GM12878 (cell line): ENCODE measurements around the gene LAT. TPM values are rescaled to one million over a fixed set of nuclear protein-coding genes. Genes with fewer than 3 reads are reported as not detected.

Source experiments
- BCL3 ChIP-seq: IDR thresholded peaks from 2 replicates; pipeline ENCODE4 v1.6.1; 2011; ENCODE audit warnings: borderline replicate concordance, low read depth, mild to moderate bottlenecking, moderate library complexity, low read length; ENCODE audit not compliant: insufficient read depth, poor library complexity, severe bottlenecking
- BRCA1 ChIP-seq: IDR thresholded peaks from 2 replicates; pipeline ENCODE4 v1.6.1; 2011; ENCODE audit warnings: low read depth, low read length, improper control_type of control experiment
- E2F8 ChIP-seq: fragments of 450-650 bp; IDR thresholded peaks from 2 replicates; pipeline ENCODE4 v1.6.1; 2018; ENCODE audit warnings: mild to moderate bottlenecking, low read depth, moderate library complexity; ENCODE audit not compliant: partially characterized antibody
- HDAC2 ChIP-seq: fragments of 200-600 bp; sonication (generic); IDR thresholded peaks from 2 replicates; pipeline ENCODE4 v1.6.1; 2017
- HDAC6 ChIP-seq: fragments of 200-600 bp; sonication (generic); IDR thresholded peaks from one replicate; pipeline ENCODE4 v1.8.0; 2017; ENCODE audit warnings: antibody characterized with exemption; ENCODE audit not compliant: unreplicated experiment
- MAX ChIP-seq: IDR thresholded peaks from 2 replicates; pipeline ENCODE4 v1.6.1; 2012; ENCODE audit warnings: low read depth, low read length, improper control_type of control experiment
- MTA3 ChIP-seq: IDR thresholded peaks from 2 replicates; pipeline ENCODE4 v1.6.1; 2012; ENCODE audit warnings: low read length, inconsistent platforms, borderline replicate concordance
- NFYA ChIP-seq: IDR thresholded peaks from 2 replicates; pipeline ENCODE4 v1.6.1; 2011; ENCODE audit warnings: low read depth, mild to moderate bottlenecking, low read length, improper control_type of control experiment, borderline replicate concordance
- NRF1 ChIP-seq: conservative IDR thresholded peaks from 2 replicates; pipeline ENCODE4 v1.6.1; 2011; ENCODE audit warnings: mild to moderate bottlenecking, low read depth, low read length, improper control_type of control experiment
- RAD51 ChIP-seq: fragments of 450-650 bp; IDR thresholded peaks from 2 replicates; pipeline ENCODE4 v1.6.1; 2016; ENCODE audit warnings: moderate library complexity, mild to moderate bottlenecking, inconsistent platforms
- REST ChIP-seq: IDR thresholded peaks from 2 replicates; pipeline ENCODE4 v1.6.1; 2012; ENCODE audit warnings: mild to moderate bottlenecking, low read depth, low read length
- SP1 ChIP-seq: IDR thresholded peaks from one replicate; pipeline ENCODE4 v1.6.1; 2011; ENCODE audit warnings: low read depth, low read length
- SREBF2 ChIP-seq: IDR thresholded peaks from 2 replicates; pipeline ENCODE4 v1.6.1; 2012; ENCODE audit warnings: mild to moderate bottlenecking, low read length
- TBL1XR1 ChIP-seq: IDR thresholded peaks from 2 replicates; pipeline ENCODE4 v1.6.1; 2012; ENCODE audit warnings: low read depth, low read length, improper control_type of control experiment
- TCF7 ChIP-seq: IDR thresholded peaks from 2 replicates; pipeline ENCODE4 v1.6.1; 2014; ENCODE audit warnings: antibody characterized with exemption, borderline replicate concordance
- WRNIP1 ChIP-seq: IDR thresholded peaks from 2 replicates; pipeline ENCODE4 v1.6.1; 2011; ENCODE audit warnings: low read depth, low read length, improper control_type of control experiment, borderline replicate concordance
- ZBTB40 ChIP-seq: fragments of 450-650 bp; IDR thresholded peaks from 2 replicates; pipeline ENCODE4 v1.6.1; 2016; ENCODE audit warnings: mild to moderate bottlenecking, moderate library complexity, borderline replicate concordance
- polyA plus RNA-seq, 11 experiments: library from polyadenylated mRNA; depleted of rRNA in 4 of 11; unstranded in 6 of 11; stranded (reverse) in 5 of 11; fragments of >200 nt; fragmentation: Nextera tagmentation in 4 of 11; fragmentation: Illumina TruSeq in 1 of 11; extraction: Ambion mirVana in 4 of 11; extraction: Trizol in 1 of 11; gene quantifications; 1 replicate in 1 of 11; 2 replicates in 10 of 11; pipeline versions ENCODE4 v1.2.1 to v1.2.3, GENCODE V29; 2011 to 2016; ENCODE audit warnings: inconsistent platforms in 2 of 11, missing spikeins in 2 of 11, low read depth in 1 of 11
- total RNA-seq, 4 experiments: library from RNA; depleted of rRNA in 3 of 4; stranded (reverse); fragments of >200 nt in 3 of 4; fragmentation: Illumina TruSeq in 1 of 4; extraction: Trizol in 1 of 4; gene quantifications; 2 replicates each; pipeline versions ENCODE4 v1.2.1 to v1.2.3, GENCODE V29; 2013 to 2021

LAT gene
- total and polyA plus RNA-seq, 10 of the 15 experiments (the other 5 are each of a cell fraction or from before 2014, with no cell fraction given), result 0.39 to 6.9 (median 2.0) TPM

GRCh38 chr16:28974437-28975157 lies 10.3 kb upstream of the LAT start, which contains the start of gene SPNS1 (continued):
- peak; percentile 76 for TF ChIP-seq BCL3
- TF ChIP-seq HDAC2, result peak; percentile 84; the same call in 1 of the 2 replicates
- peak; percentile 100 for TF ChIP-seq RAD51
- TF ChIP-seq NFYA, result no peak
- no peak for TF ChIP-seq BRCA1
- TF ChIP-seq TCF7, result no peak
- TF ChIP-seq MTA3, result no peak
- no peak for TF ChIP-seq ZBTB40
- no peak for TF ChIP-seq NRF1
- peak; percentile 97 for TF ChIP-seq MAX
- TF ChIP-seq TBL1XR1, result peak; percentile 82; the same call in 1 of the 2 replicates
- peak; percentile 55; the same call in 1 of the 2 replicates for TF ChIP-seq REST
- TF ChIP-seq E2F8, result no peak
- no peak for TF ChIP-seq SREBF2
- TF ChIP-seq WRNIP1, result no peak
- peak; percentile 75 for TF ChIP-seq SP1
- TF ChIP-seq HDAC6, result no peak
